ENCODE results near the gene ENDOU. TPM values are rescaled to one million over a fixed set of nuclear protein-coding genes. Genes with fewer than 3 reads are reported as not detected.

ENDOU gene
- total and polyA plus RNA-seq, 2 donors from 2014 or later = 0.28 to 0.91 TPM

DNA sequence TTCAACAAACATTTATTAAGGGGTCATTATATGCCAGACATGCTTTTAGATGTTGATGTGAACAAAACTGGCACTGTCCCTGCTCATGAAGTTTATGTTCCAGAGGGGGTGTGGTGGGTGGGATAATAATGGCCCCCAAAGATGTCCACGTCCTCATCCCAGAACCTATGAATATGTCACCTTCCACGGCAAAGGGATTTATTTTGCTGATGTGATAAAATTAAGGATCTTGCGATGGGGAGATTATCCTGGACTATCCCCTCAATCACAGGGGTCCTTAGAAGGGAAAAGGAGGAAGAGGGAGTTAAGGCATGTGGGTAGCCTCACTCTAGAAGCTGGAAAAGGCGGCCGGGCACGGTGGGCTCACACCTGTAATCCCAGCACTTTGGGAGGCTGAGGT, 46.0 kb upstream of the ENDOU start:
- Histone ChIP-seq H3K9ac (ENCODE audit: low read length in 3 of 3) (no peak overlapping the region), H3K9me3 (ENCODE audit: control insufficient read depth in 2 of 3, insufficient read depth in 1 of 3, low read length in 3 of 3) (no peaks in the 10 kb centered on the region), H3K27me3 (ENCODE audit: control insufficient read depth, insufficient read depth, low read length) (no peaks in the 10 kb centered on the region), H3K4me1 (ENCODE audit: control insufficient read depth in 2 of 3, insufficient read depth in 2 of 3, low read depth in 1 of 3, low read length in 3 of 3) (peaks cover 0 to 26% (median 16%) of the 10 kb centered on the region in 3 donors), H3K4me3 (ENCODE audit: low read length in 3 of 3) (no peak overlapping the region), H3K36me3 (ENCODE audit: control insufficient read depth in 2 of 3, insufficient read depth in 3 of 3, low read length in 3 of 3) (no peaks in the 10 kb centered on the region), H3K27ac (ENCODE audit: low read depth in 2 of 2, low read length in 2 of 2) (no peak overlapping the region)
- TF ChIP-seq, protein P1, sequence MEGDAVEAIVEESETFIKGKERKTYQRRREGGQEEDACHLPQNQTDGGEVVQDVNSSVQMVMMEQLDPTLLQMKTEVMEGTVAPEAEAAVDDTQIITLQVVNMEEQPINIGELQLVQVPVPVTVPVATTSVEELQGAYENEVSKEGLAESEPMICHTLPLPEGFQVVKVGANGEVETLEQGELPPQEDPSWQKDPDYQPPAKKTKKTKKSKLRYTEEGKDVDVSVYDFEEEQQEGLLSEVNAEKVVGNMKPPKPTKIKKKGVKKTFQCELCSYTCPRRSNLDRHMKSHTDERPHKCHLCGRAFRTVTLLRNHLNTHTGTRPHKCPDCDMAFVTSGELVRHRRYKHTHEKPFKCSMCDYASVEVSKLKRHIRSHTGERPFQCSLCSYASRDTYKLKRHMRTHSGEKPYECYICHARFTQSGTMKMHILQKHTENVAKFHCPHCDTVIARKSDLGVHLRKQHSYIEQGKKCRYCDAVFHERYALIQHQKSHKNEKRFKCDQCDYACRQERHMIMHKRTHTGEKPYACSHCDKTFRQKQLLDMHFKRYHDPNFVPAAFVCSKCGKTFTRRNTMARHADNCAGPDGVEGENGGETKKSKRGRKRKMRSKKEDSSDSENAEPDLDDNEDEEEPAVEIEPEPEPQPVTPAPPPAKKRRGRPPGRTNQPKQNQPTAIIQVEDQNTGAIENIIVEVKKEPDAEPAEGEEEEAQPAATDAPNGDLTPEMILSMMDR (IDR thresholded peaks at IDR 0.05; ENCODE audit: borderline replicate concordance, extremely low read depth, insufficient read depth) = no peak
- intact Hi-C loops (cut with DNase I) = no loop called here
- FAIRE-seq = no peak
- peak in 1 of 5 donors; percentile 29 for DNase-seq

DNA sequence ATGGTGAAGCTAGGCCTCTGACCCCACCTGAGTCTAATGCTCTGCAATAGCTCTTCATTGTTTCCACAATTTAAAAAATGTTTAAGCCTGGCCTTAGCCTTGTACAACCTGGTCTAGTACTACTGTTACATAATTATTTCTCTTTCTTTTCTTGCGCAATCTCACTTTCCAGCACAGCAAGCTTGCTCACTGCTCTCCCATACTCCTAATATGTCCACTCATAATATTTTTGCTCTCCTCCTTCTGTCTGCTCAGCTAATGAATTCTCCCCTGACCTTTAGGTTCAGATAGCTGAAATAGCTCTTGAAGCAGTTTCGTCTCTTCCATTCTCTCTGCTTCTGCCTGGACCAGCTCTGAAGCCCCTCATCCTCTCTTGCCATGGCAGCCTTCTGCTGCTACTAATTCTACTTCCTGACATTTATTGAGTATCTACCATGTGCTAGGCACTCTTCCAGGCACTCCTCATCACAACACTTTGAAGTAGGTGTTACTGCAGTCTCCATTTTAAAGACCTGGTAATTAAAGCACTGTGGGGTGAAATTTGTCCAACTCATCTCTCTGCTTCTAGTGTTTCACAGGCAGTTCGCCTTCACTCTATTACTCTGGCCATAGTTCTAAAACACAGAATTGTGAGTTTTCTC, 44.9 kb upstream of the ENDOU start:
- Histone ChIP-seq H3K36me3 (ENCODE audit: control insufficient read depth in 2 of 3, insufficient read depth in 3 of 3, low read length in 3 of 3) (no peaks in the 10 kb centered on the region), H3K4me1 (ENCODE audit: control insufficient read depth in 2 of 3, insufficient read depth in 2 of 3, low read depth in 1 of 3, low read length in 3 of 3) (peaks cover 0 to 22% (median 8%) of the 10 kb centered on the region in 3 donors), H3K27me3 (ENCODE audit: control insufficient read depth, insufficient read depth, low read length) (no peaks in the 10 kb centered on the region), H3K4me3 (ENCODE audit: low read length in 3 of 3) (no peak overlapping the region), H3K9ac (ENCODE audit: low read length in 3 of 3) (no peak overlapping the region), H3K27ac (ENCODE audit: low read depth in 2 of 2, low read length in 2 of 2) (peak overlapping the region in 1 of 2 donors; percentile 14), H3K9me3 (ENCODE audit: control insufficient read depth in 2 of 3, insufficient read depth in 1 of 3, low read length in 3 of 3) (no peaks in the 10 kb centered on the region)
- TF ChIP-seq, protein P1 (IDR thresholded peaks at IDR 0.05; ENCODE audit: borderline replicate concordance, extremely low read depth, insufficient read depth) = no peak
- FAIRE-seq (no peak), DNase-seq (no peak)
- intact Hi-C loops (cut with DNase I) = no loop called here

DNA sequence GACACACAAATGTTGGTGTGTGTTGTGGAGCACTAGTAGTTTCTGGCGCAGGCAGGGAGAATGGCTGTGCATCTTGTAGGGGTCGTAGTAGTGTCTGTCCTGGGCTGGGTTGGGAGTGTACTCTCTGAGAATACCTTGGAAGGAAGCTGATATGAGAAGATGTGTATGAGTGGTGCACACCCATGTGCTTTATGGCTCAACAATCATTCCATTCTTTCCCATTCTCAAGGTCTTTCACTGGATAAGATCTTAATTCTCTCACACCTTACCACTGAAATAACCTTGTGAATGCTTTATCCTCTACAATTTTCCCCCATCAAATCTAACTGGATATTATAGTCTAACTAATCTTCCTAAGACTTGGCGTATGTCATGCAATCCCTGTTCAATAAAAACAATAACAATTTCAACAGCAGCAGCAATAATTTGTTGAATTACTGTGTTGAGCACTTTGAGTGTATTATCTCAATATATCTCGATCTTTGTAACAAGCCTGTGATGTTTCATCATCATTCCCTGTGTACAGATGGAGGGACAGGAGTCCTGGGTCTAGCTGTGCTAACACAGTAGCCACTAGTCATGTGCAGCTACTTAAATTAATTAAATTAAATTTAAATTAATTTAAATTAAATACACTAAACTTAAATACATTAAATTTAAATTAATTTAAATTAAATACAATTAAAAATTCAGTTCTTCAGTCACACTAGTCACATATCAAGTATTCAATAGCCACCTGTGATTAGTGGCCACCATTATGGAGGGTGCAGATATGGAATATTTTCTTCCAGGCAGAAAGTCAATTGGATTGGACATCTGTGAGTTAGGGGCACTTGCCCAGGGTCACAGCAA, 44.2 kb upstream of the ENDOU start:
- TF ChIP-seq, protein P1 (IDR thresholded peaks at IDR 0.05; ENCODE audit: borderline replicate concordance, extremely low read depth, insufficient read depth) = no peak
- Histone ChIP-seq H3K36me3 (ENCODE audit: control insufficient read depth in 2 of 3, insufficient read depth in 3 of 3, low read length in 3 of 3) (no peaks in the 10 kb centered on the region), H3K4me1 (ENCODE audit: control insufficient read depth in 2 of 3, insufficient read depth in 2 of 3, low read depth in 1 of 3, low read length in 3 of 3) (peaks cover 0 to 19% (median 8%) of the 10 kb centered on the region in 3 donors), H3K27me3 (ENCODE audit: control insufficient read depth, insufficient read depth, low read length) (no peaks in the 10 kb centered on the region), H3K9me3 (ENCODE audit: control insufficient read depth in 2 of 3, insufficient read depth in 1 of 3, low read length in 3 of 3) (no peaks in the 10 kb centered on the region), H3K27ac (ENCODE audit: low read depth in 2 of 2, low read length in 2 of 2) (peak overlapping the region in 1 of 2 donors; percentile 14), H3K4me3 (ENCODE audit: low read length in 3 of 3) (no peak overlapping the region), H3K9ac (ENCODE audit: low read length in 3 of 3) (no peak overlapping the region)
- intact Hi-C loops (cut with DNase I) = no loop called here
- DNase-seq (no peak), FAIRE-seq (no peak)

Measured in kidney (tissue), 14 donors.